OCI-LY1 (cell line): ENCODE results near the gene PCIF1.

Experiments
- H2AFZ ChIP-seq: fragments of 200-600 bp; sonication (generic), shearing (Covaris generic); 2 replicates; pipeline ENCODE4 v1.6.0; 2014; ENCODE audit warnings: antibody characterized with exemption, mild to moderate bottlenecking, low read length
- H3F3A ChIP-seq: fragments of 200-600 bp; sonication (generic), shearing (Covaris generic); 2 replicates; pipeline ENCODE4 v1.6.0; 2014; ENCODE audit warnings: mild to moderate bottlenecking, antibody characterized with exemption, low read length, moderate library complexity; ENCODE audit not compliant: insufficient read depth
- H3K27ac ChIP-seq: fragments of 200-600 bp; sonication (generic); 2 replicates; pipeline ENCODE4 v1.5.1; 2014; ENCODE audit warnings: low read length, mixed run types, mild to moderate bottlenecking, low read depth; ENCODE audit not compliant: poor library complexity, severe bottlenecking
- H3K27me3 ChIP-seq: fragments of 200-600 bp; sonication (generic); 2 replicates; pipeline ENCODE4 v1.6.0; 2014; ENCODE audit warnings: antibody characterized with exemption, mild to moderate bottlenecking, low read length, moderate library complexity; ENCODE audit not compliant: insufficient read depth
- H3K36me3 ChIP-seq: fragments of 200-600 bp; sonication (generic); 2 replicates; pipeline ENCODE4 v1.6.1; 2014; ENCODE audit warnings: mild to moderate bottlenecking, antibody characterized with exemption, low read length, moderate library complexity, mixed read lengths; ENCODE audit not compliant: insufficient read depth
- H3K4me1 ChIP-seq: fragments of 200-600 bp; sonication (generic); 2 replicates; pipeline ENCODE4 v1.5.1; 2014; ENCODE audit warnings: mild to moderate bottlenecking, low read length, moderate library complexity; ENCODE audit not compliant: insufficient read depth, severe bottlenecking
- H3K4me2 ChIP-seq: fragments of 200-600 bp; sonication (generic), shearing (Covaris generic); 2 replicates; pipeline ENCODE4 v1.6.1; 2014; ENCODE audit warnings: low read length
- H3K4me3 ChIP-seq: fragments of 200-600 bp; sonication (generic); 2 replicates; pipeline ENCODE4 v1.5.1; 2014; ENCODE audit warnings: low read length, low read depth, mild to moderate bottlenecking, mixed read lengths; ENCODE audit not compliant: poor library complexity, severe bottlenecking
- H3K79me2 ChIP-seq: fragments of 200-600 bp; shearing (Covaris generic); 2 replicates; pipeline ENCODE4 v1.6.1; 2016; ENCODE audit warnings: mixed run types, low read length, mixed read lengths; ENCODE audit not compliant: insufficient read depth
- H3K9ac ChIP-seq: fragments of 200-600 bp; sonication (generic), shearing (Covaris generic); 2 replicates; pipeline ENCODE4 v1.6.1; 2014; ENCODE audit warnings: mild to moderate bottlenecking, low read length, mixed read lengths
- H3K9me2 ChIP-seq: fragments of 200-600 bp; sonication (generic), shearing (Covaris generic); 2 replicates; pipeline ENCODE4 v1.6.1; 2014; ENCODE audit warnings: low read depth, mild to moderate bottlenecking, low read length, mixed read lengths
- H3K9me3 ChIP-seq: fragments of 200-600 bp; shearing (Covaris generic); 2 replicates; pipeline ENCODE4 v1.6.1; 2014; ENCODE audit warnings: low read length, mixed read lengths
- H4K20me1 ChIP-seq: fragments of 200-600 bp; sonication (generic), shearing (Covaris generic); 2 replicates; pipeline ENCODE4 v1.6.0; 2016; ENCODE audit warnings: mild to moderate bottlenecking, low read length; ENCODE audit not compliant: insufficient read depth
- EZH2 ChIP-seq: fragments of 200-600 bp; sonication (generic), shearing (Covaris generic); IDR thresholded peaks from 2 replicates; pipeline ENCODE4 v1.8.0; 2017; ENCODE audit warnings: borderline replicate concordance, mixed run types, mild to moderate bottlenecking, antibody characterized with exemption, low read length, moderate library complexity, mixed read lengths
- TF ChIP-seq, protein P1 (sequence below): fragments of 200-600 bp; sonication (generic), shearing (Covaris generic); IDR thresholded peaks from 2 replicates; pipeline ENCODE4 v1.5.1; 2017; ENCODE audit warnings: mild to moderate bottlenecking, antibody characterized with exemption, low read length, moderate library complexity, mixed read lengths

Gene PCIF1

DNA sequence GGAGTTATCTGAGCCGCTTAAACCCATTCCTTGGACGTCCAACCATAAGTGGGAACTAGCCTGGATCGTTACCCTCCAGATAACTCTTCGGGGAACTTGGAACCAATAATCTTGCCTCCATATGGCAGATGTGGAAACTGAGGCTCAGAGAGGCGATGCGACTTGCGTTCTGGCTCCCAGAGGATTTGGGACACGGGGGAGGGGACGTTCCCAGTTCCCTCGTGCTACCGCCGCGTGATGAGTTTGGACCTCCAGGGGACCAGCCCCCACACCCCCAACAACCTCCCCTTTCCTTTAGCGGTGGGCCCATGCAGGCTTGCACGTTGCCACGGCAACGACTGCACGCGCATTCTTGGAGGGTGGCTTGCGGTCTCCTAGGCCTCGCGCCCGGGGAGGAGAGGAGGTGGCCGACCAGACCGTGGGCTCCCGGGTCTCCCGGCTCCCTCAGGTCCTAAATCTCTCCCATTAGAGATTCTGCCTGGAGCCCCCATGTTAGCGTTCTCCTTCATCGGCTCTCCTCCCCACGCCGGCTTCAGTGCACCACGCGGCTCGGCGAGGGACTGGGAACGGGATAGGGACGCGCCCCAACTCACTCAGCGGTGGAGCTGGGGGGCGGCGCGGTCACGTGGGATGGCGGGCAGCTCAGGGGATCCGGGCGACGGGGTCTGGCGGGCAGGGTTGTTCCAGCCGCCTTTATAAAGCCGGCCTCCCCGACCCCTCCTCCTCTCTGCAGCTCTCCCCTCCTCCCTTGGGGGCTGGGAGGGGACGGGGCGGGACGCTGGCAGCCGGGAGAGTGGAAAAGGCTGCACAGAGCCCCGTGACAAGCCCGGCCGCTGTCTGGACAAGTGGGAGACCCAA is 22.8 kb upstream of the PCIF1 start, which contains the start of gene PLTP:
Gene PLTP (minus strand): TSS at position 670 of the 858 bp plus-strand sequence. CDS start 703 bp downstream, outside the sequence.
- Histone ChIP-seq H3K9me3 (no peaks in the 10 kb centered on the region), H3F3A (no peaks in the 10 kb centered on the region), H3K9me2 (no peaks in the 10 kb centered on the region), H3K79me2 (no peaks in the 10 kb centered on the region), H3K9ac (no peak within 1 kb of the TSS; the same call in 1 of the 2 replicates), H3K36me3 (no peaks in the 10 kb centered on the region), H4K20me1 (no peaks in the 10 kb centered on the region), H3K4me1 (peaks cover 26% of the 10 kb centered on the region), H2AFZ (no peak within 1 kb of the TSS), H3K27me3 (peaks cover 6% of the 10 kb centered on the region; the same call in 1 of the 2 replicates), H3K4me2 (peak within 1 kb of the TSS; percentile 72), H3K27ac (no peak within 1 kb of the TSS), H3K4me3 (peak within 1 kb of the TSS; percentile 52)
- TF ChIP-seq, protein P1, sequence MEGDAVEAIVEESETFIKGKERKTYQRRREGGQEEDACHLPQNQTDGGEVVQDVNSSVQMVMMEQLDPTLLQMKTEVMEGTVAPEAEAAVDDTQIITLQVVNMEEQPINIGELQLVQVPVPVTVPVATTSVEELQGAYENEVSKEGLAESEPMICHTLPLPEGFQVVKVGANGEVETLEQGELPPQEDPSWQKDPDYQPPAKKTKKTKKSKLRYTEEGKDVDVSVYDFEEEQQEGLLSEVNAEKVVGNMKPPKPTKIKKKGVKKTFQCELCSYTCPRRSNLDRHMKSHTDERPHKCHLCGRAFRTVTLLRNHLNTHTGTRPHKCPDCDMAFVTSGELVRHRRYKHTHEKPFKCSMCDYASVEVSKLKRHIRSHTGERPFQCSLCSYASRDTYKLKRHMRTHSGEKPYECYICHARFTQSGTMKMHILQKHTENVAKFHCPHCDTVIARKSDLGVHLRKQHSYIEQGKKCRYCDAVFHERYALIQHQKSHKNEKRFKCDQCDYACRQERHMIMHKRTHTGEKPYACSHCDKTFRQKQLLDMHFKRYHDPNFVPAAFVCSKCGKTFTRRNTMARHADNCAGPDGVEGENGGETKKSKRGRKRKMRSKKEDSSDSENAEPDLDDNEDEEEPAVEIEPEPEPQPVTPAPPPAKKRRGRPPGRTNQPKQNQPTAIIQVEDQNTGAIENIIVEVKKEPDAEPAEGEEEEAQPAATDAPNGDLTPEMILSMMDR = no peak
- no peak for TF ChIP-seq EZH2

DNA sequence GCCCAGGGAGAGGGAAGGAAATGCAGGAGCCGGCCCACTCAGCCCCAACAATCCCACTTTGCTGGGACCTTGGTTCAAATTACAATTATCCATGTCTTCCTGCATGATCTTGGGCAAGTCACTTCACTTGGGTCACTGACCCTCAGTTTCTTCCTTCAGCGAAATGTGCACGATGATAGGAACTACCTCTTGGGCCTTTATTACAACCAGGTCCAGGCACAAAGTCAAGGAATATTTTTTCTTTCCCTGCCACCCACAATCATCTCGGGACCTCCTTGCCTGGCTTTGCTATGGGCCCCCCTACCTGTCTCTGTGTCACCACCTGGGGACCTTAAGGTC is 22.2 kb upstream of the PCIF1 start:
- TF ChIP-seq, protein P1 = no peak
- TF ChIP-seq EZH2 = no peak
- Histone ChIP-seq H3K27me3 (peaks cover 6% of the 10 kb centered on the region; the same call in 1 of the 2 replicates), H2AFZ (no peak overlapping the region), H3K9me2 (no peaks in the 10 kb centered on the region), H3K79me2 (no peaks in the 10 kb centered on the region), H3K4me1 (peaks cover 26% of the 10 kb centered on the region), H3K9me3 (no peaks in the 10 kb centered on the region), H4K20me1 (no peaks in the 10 kb centered on the region), H3K36me3 (no peaks in the 10 kb centered on the region), H3K27ac (no peak overlapping the region), H3K9ac (no peak overlapping the region), H3K4me2 (no peak overlapping the region; the same call in 1 of the 2 replicates), H3F3A (no peaks in the 10 kb centered on the region), H3K4me3 (no peak overlapping the region)

DNA sequence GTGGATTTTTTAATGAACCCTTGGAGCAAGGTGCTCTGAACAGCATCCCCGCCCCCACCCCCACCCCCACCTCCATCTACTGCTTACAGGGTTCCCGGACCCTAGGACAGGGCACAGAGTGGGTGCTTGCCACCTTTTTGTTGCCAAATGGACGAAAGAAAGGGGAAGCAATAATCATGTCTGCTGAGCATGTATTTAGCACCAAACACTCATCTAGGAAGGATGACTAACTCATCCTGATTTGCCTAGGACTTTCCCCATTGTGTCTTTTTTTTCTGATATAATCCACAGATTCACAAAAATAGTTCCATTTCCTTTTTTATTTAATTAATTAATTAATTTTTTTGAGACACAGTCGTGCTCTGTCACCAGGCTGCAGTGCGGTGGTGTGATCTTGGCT is 21.4 kb upstream of the PCIF1 start:
- peaks cover 26% of the 10 kb centered on the region for H3K4me1 ChIP-seq
- H4K20me1 ChIP-seq = no peaks in the 10 kb centered on the region
- H3K27ac ChIP-seq = no peak overlapping the region
- H3K4me3 ChIP-seq = no peak overlapping the region
- TF ChIP-seq, protein P1 = no peak
- TF ChIP-seq EZH2 = no peak
- no peaks in the 10 kb centered on the region for H3K79me2 ChIP-seq
- no peaks in the 10 kb centered on the region for H3K9me3 ChIP-seq
- no peak overlapping the region for H3K9ac ChIP-seq
- no peak overlapping the region for H2AFZ ChIP-seq
- H3K4me2 ChIP-seq = no peak overlapping the region
- H3K27me3 ChIP-seq = peaks cover 6% of the 10 kb centered on the region; the same call in 1 of the 2 replicates
- H3K36me3 ChIP-seq = no peaks in the 10 kb centered on the region
- H3K9me2 ChIP-seq = no peaks in the 10 kb centered on the region
- H3F3A ChIP-seq = no peaks in the 10 kb centered on the region
